Stimulated activated CD4-positive, alpha-beta T cell treated with anti-CD3 and anti-CD28 coated beads, Interleukin-4, amount 100 ng/mL, for 24 hours (primary cell): ENCODE data around the gene GPR141.

Experiments
- DNase-seq: peaks from one replicate; pipeline ENCODE4 v3.0.0-alpha.2; 2020

Gene GPR141, protein sequence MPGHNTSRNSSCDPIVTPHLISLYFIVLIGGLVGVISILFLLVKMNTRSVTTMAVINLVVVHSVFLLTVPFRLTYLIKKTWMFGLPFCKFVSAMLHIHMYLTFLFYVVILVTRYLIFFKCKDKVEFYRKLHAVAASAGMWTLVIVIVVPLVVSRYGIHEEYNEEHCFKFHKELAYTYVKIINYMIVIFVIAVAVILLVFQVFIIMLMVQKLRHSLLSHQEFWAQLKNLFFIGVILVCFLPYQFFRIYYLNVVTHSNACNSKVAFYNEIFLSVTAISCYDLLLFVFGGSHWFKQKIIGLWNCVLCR

DNA sequence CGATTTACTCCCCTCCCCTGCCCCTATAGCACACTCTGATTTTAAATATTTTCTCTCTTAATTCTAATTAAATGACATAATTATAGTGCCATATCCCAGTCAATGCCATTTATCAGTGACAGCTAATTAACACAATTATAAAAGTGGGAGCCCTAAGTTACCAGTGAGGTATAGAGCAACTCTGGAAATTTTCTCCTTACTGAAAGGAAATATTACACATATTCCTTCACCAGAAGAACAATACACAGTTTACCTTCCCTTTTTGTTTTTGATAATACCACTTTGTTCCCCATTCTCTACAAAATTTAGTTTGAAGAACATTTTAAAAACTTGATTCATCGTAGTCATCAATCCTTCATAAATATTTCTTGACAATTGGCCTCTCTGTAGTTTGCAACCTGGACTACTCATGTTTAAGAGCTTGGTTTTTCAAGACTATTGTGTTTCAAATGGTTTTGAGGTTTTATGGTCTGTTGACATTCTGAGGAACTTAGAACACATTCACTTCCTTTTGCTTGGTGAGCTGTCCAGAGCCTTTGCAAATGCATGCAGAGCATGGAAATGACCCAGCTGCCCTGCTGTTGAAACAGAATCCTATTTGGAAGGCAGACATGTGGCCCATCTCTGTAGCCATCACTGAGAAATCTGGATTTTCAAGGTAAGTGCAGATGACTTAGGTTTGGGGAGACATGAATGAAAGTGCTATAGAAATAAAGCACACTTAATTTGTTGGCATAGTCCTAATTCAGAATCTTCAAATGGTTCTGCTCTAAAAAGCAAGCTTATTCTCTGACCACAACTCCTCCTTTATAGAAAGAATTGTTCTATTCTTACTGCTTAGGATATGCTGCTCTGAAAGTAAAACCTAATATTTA is at the start of gene GPR141:
GPR141 (plus strand) TSS at position 521 of the 875 bp plus-strand sequence. CDS start 56,628 bp downstream, outside the sequence.
- DNase-seq = no peak

DNA sequence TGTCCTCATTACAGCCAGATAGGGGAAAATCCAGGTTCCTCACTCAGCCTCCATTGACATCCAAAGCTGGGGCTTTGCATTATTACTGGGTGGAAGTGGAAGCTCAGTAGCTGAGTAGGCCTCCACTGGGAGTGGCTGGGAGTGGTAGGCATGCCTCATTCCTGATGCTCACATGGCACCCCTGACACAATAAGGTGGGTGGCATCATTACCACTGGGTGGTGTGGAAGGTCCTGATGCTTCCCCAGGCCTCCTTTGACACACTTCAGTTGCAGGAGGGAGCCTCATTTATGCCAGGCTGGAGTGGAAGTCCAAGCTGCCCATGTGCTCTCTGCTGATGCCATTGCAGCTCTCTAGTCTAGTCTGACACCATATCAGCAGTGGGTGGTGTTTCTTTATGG is 48.2 kb upstream of the GPR141 start:
- DNase-seq = no peak

DNA sequence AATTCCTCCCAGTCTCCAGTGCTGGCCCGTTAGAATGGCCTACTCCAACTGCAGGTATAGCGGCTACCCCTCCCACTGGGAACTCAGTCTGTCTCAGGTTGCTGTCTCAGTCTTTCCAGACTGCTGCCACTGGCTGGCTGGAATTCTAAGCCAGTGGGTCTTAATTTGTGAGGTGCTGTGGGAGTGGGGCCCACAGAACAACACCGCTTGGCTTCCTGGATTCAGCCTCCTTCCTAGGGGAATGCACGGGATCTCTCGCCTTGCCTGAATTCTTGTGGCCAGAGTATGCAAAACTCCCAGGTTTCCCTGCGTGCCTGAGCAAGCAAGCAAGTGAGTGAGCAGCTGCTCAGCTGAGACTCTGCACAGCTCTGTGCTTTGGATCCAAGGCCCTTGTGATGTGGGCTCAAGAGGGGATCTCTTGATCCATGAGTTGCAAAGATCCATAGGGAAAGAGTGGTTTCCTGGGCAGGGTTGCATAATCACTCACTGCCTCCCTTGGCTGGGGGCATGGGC is 41.5 kb upstream of the GPR141 start:
- no peak for DNase-seq

DNA sequence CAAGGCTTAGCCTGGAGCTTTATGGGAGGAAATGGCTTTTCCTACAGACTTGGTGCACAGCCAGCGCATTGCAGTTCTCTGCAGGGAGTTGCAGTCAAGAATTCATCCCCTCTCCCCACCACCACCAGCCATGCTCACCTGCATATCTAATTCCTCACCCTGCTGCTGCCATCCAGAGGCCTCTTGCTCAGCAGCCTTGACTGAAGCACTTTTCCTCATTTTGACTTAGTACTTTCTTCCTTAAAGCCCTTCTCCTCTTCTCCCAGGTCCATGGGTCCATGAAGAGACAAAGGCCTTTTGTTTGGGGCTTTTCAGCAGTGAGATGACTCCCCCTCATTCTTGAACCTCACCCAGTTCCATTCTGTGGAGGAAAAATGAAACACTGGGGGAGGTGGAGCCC is 39.7 kb upstream of the GPR141 start:
- DNase-seq = no peak

DNA sequence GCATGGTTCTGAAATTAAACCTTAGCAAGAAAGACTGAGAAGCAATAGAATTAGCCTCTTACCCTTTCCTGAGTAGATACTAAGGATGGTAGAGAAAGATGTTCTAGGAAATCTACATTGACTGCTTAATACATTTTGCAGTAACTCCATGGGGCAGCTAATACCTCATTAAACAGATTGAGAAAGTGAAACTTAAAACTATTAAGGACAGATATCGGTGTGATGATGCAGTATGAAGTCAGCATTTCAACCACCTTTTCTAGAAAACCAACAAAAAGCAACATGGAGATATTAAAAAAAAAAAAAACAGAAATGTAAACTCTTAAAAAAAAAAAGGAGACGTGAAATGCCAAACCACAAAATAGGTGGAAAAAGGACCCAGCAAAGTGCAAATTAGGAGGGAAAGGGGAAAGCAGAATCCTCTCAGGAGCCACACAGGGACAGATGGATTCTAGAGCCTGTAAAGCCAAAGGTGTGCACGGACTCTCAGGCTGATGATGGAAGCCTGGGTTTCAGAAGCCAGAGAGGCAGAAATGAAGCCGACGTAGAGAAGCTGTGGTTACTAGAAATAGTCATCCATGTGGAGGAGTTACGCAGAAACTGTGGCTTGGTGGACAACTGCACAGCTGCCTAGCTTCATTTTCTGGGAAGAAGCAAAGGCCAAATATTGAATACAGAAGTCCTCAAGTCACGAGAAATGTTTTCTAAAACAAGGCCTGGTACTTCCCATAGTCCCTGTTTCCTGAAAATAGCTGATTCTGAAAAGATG is 38.1 kb upstream of the GPR141 start:
- DNase-seq = no peak

DNA sequence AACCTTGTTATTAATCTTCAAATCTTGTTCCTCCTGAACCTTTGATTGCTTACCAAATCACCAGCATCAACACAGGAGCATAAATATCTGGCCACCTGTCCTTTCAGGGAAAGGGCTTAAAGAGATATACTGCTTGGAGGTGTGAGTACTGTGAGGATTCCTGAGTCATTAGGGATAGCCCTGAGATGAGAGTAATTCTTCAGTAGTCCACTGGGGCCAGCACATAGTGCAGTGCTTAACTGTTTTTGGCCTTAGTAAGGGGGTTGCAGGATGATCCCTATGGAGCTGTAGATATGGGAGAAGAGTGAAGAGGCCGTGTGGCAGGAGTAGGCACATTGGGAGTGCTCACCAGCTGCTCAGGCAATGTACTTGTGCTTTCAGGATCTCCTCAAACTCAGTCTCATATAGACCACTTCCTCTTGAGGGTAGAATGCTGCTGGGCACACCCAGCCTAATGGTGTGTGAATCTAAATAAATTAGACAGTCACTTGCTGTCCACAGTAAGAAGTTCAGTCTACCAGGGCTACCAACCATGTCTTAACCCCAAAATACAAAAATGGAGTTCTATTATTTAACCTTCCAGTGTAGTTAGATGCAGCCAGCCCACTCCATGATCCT is 26.5 kb upstream of the GPR141 start:
- DNase-seq = no peak

DNA sequence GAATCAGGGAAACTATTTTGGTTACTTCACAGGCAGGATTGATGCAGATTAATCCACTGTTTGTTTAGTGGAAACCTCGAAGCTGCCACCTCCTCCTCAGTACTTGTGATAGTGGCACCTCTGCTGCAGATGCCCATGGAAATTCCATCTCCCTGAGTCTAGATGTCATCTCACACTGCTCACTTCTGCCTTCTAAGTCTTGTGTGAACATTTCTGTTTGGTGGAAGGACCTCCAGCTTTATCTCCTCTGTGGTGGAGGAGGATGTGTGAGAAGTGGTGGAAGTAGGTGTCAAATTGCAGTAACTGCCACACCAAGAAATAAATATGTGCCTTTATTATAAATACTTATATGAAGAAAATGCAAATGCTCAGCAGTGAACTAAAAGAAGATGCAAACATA is 25.8 kb upstream of the GPR141 start:
- DNase-seq = no peak

DNA sequence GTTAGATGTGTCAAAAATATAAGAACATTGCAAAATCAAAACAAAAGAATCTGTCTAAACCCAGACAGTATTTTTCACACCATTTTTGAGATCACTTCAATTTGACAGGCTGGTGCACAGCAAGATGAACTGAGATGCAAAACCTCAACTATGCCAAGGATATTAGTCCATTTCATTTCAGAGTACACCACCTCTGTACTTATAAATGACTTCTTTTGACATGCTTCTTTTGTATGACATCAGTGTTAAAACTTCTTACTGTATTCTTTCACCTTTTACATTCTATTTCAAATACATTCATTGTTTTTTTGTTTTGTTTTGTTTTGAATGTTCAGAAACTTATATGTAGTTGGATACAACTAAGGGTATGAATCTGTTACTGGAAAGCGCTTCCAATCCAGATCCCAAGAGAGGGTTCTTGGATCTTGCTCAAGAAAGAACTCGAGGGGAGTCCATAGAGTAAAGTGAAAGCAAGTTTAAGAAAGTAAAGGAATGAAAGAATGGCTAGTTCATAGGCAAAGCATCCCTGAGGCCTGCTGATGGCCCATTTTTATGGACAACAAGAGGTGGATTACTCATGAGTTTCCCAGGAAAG is 23.5 kb upstream of the GPR141 start:
- DNase-seq = no peak

DNA sequence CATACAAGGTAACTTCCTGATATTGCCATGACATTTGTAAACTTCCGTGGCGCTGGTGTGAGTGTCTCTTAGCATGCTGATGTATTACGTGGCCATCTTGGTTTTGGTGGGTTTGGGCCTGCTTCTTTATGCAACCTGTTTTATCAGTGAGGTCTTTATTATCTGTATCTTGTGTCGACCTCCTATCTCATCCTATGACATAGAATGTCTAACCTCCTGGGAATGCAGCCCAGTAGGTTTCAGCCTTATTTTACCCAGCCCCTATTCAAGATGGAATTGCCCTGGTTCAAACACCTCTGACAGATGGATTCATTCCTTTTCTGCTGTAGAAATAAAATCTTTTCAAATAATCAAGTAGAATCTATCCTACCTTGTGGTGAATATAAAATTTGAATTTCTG is 23.0 kb upstream of the GPR141 start:
- DNase-seq = no peak

DNA sequence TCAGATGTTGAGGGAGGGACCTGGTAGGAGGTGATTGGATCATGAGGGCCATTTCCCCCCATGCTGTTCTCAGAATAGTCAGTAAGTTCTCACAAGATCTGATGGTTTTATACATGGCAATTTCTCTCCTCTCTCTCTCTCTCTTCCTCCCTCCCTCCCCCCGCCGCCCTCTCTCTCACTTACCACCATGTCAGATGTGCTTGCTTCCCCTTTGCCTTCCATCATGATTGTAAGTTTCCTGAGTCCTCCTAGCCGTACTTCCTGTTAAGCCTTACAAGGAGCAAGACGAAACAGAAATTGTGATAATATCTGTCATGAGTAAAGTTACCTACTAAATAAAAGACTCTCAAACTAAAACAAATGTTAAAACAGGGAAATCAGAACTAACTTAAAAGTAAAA is 19.9 kb upstream of the GPR141 start:
- DNase-seq = no peak

DNA sequence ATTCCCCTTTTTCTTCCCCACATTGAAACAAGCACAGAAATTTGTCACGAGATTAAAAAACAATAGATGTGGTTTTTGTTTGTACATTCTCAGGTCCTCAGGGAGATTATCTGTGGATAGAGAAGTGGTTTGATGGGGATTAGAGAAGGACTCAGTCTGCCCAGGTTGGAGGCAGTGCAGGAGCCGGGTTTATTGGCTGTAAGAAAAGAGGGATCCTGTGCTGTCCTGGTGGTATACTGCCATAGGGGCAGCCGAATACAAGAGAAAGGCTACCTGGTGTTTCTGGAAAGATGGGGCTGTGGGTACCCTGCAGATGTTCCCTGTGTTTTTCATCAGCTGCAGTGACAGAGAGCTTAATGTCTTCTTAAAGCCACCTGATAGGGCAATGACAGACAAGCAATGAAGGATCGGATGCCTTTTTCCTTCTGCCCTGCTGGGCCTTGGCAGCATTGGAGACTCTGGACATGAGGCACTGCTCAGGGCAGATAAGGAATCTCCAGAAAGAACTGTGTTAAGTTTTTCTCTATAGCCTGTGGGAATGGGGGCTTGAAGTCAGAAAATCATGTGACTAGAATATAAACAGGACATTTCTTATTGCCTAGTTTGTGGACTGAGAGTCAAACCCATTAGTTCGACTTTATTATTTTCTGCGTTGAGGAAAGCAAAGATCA is 18.1 kb upstream of the GPR141 start:
- DNase-seq = no peak

DNA sequence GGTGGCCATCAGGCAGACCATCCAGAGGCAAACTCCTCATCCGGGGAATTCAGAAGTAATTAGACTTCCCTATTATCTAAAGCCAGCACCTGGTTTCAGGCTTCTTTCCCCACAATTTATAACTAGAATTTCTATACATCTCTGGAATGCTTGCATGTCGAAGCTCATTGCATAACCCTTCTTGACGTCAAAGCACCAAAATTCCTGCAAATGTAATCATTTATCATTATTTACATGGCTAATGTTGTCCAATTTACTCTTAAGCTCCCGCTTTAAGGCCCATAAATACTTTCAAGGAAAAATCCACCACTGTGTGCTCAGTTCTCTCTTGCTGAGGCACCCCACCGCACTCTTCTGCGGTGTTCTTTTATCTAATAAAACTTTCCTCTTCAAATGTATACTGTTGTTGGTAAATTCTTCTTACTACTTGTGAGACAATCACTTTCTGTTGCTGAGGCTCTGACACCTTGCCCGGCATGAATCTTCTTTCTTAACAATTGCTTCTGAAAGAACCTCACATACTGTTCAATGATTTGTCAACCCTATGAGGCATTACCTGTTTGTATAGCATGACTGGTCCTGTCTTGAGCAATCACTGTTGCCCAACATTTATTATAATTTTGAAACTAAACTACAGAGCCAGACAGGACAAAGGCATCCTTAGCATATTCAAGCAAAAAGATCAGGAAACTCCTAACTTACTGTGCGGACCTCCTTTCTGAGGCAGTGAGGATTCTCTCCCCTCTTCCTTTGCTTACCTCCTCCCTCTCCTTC is 17.4 kb upstream of the GPR141 start:
- DNase-seq = no peak

DNA sequence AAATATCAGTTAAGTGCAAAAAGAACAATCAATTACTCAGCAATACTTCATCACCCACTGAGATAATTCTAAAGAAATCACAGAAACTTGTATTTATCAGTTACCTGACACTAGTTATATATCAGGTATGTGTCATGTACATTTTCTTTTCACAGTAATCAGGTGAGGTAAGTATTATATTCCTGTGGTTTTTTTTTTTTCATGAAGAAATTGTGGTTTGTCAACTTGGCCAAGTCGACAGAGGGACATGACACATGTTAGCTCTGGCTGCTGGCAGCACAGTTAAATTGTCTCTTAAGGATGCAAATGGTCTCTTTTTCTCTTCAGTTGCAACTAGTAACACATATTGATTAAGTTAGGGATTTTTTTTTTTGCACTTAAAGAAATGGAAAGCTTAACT is 13.7 kb upstream of the GPR141 start:
- DNase-seq = no peak

DNA sequence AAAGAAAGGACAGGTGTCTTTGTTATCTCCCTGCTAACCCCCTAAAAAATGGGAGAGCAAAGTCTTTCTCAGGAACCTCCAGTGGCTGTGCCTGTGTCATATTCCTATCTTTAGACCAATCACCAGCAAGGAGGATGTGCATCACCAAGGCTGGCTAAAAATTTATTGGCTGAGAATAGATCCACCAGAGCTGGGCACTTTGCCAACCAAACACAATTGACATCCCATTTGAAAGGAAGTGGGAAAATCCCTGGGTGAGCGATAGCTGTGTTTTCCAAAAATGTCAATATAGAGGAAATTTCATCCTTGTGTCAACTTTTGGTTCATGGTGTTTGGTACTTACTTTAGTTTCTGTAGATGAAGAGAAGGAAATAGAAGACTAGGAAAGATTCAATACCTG is 13.1 kb upstream of the GPR141 start:
- no peak for DNase-seq

DNA sequence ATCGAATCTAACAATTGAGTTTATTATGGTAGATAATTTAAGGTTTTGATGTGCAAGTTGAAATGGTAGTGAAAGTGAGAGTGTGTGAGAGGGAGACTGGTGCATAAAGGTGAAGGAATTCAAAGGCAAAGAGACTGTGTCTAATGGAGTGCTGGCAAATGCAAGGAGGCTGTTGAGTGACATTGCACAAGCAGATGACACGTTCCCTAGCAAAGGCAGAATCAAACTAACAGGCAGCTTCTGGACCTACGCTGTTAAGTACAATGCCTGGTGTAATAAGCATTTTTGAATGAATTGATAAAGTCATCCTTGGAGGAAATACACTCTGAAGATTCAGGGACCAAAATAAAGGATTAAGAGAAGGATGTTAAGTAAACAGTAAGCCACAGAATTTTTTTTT is 11.7 kb upstream of the GPR141 start:
- no peak for DNase-seq

DNA sequence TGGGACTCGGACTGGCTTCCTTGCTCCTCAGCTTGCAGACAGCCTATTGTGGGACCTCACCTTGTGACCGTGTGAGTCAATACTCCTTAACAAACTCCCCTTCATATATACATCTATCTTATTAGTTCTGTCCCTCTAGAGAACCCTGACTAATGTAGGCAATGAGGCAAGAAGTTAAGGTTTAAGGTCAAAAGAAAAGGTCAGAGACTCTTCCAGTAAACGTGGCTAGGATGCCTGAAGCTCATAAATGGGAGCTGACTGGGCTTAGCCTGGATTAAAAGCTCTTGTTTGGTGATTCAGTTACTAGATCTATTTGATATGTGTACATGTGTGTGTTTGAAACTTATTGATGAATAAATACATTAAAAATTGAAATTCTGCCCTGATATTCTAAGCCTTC is 10.6 kb upstream of the GPR141 start:
- no peak for DNase-seq

DNA sequence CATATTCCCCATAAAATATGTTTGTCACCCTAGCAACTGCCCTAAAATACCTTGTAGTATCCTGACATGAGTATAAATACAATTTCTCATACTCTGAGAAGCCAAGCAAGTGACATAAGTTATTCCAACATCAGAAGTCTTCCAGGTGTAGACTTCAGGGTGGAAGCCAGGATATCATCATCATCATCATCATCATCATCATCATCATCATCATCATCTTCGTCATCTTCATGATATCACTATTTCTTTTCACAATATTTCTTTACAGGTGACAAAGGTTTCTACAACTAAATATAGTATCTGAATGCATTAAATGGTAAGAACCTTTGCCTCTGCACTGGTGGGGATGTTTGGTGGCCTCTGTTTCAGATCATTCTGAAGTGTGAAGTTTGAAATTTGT is 10.0 kb upstream of the GPR141 start:
- no peak for DNase-seq

DNA sequence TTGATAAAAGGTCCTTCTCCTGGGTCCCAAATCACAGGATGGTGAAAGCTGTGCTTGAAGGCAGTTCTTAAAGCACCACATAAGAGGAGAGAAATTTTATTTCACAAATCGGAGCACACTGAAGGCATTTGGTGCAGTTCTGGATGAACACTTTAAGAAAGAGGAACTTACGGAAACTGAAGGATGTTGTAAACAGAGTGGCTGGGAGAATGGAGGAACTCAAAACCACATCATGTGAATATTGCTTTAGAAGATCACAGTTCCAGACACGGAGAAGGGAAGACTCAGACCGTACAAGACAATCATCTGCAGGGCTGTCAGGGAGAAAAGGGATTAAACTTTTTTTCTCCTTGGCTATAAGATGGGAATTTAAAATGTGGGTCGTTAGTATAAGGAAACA is 9.0 kb upstream of the GPR141 start:
- no peak for DNase-seq

DNA sequence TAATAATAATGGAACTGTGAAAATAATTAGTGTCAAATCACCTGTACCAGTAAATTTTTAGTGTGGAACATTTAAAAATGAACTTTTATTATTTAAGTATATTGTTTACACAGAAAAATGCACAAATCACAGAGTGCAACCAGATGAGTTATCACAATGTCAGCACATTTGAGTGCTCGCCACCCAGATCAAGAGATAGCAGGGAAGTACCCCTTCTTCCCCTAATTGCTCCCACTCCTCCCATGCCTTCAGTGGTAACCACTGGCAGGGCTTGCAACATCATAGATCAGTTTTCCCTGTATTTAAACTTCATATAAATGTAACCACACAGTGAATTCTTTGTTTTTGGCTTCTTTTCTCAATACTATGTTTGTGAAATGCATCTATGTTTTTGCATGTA is 7.8 kb upstream of the GPR141 start:
- no peak for DNase-seq

DNA sequence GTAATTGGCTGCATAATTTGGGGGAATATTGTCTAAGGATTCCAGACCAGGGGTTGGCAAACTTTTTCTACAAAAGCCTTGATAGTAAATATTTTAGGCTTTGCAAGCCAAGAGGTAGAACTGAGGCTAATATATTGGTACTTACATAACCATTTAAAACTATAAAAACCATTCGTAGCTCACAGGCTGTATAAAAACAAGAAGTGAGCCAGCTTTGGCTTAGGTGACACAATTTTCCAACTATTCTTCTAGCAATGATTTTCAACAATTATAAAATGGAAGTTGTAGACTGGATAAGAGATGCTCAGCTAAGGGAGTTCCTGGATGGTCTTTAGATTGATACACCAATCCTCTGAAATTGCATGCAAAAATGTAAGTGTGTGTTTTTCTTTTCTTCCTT is 1.4 kb downstream of the GPR141 start:
- no peak for DNase-seq
